Activated gamma-delta T cell treated with anti-CD3 and anti-CD28 coated beads, Interleukin-2, amount 50 U/mL, for 16 hours (primary cell): ENCODE data around the gene HRH2.

Experiments used
- DNase-seq: peaks from one replicate; pipeline ENCODE4 v3.0.0-alpha.2; 2020; ENCODE audit warnings: low read depth

HRH2 gene

GRCh38 chr5:175677571-175677970, 19.7 kb downstream of the HRH2 start:
- DNase-seq, result no peak

DNA sequence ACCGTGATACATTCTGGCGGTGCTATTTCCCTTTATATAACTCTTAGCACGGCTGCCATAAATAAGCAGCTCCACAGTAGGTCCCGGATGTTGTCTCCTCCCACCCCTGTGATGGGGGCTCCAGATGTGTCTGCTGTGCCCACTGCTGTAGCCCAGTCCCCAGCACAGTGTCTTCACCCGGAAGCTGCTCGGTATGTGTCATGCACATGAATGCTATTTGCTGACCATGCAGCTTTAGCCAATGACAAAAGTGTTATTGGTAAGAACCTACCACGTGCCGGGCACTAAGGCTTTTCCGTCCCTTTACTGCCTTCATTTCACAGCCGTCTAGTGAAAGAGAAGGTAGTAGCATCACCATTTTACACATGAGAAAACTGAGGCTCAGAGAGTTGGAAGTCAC, 20.2 kb downstream of the HRH2 start:
- DNase-seq, result no peak

- DNase-seq, result no peak
These were observed 21.5 kb downstream of the HRH2 start for GRCh38 chr5:175679411-175679810.

DNA sequence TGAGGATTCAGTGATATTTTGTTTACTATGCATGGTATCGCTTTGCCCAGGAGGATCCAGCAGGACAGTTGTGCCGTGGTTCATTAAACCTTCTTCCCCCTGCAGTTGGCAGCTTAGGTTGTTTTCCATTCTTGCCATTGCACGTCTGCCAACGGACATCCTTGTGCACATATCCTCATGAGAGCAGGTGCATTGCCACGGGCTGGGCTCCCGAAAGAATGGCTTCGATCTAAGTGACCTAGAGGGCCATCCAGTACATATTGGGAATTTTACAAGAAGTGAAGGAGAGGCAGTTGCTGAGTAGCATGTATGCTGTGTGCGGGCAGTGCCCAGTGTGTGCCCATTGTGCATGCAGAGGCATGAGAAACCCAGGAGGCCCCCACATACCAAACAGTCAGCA, 22.1 kb downstream of the HRH2 start:
- DNase-seq, result no peak

GRCh38 chr5:175680463-175680862, 22.6 kb downstream of the HRH2 start:
- no peak for DNase-seq

GRCh38 chr5:175681045-175681967, 23.4 kb downstream of the HRH2 start:
- DNase-seq, result no peak

- DNase-seq, result no peak
These were observed 24.1 kb downstream of the HRH2 start for GRCh38 chr5:175681968-175682340.

- DNase-seq, result no peak
These were observed 24.8 kb downstream of the HRH2 start for GRCh38 chr5:175682664-175683063.

DNA sequence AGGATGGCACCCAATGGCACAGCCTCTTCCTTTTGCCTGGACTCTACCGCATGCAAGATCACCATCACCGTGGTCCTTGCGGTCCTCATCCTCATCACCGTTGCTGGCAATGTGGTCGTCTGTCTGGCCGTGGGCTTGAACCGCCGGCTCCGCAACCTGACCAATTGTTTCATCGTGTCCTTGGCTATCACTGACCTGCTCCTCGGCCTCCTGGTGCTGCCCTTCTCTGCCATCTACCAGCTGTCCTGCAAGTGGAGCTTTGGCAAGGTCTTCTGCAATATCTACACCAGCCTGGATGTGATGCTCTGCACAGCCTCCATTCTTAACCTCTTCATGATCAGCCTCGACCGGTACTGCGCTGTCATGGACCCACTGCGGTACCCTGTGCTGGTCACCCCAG, 25.4 kb downstream of the HRH2 start:
- DNase-seq, result no peak

- no peak for DNase-seq
These were observed 26.1 kb downstream of the HRH2 start for GRCh38 chr5:175683921-175684320.

DNA sequence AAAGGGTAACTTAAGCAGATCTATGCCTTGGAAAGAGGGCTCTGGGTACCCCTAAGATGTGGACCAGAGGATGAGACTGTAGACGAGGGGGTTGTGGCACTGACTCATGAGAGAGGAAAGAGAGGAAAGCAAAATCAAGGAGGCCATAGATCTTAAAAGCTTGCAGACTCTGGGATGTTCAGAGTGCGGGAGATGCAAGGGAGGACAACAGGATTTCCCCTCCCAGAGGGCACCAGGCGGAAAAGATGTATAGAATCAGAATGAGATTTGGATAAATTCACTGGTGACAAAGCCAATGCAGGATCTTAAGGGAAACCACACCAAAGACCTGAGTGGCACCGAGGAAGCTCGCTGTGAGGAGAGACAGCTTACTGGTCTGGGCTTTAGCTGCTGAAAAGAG, 27.1 kb downstream of the HRH2 start:
- no peak for DNase-seq

DNA sequence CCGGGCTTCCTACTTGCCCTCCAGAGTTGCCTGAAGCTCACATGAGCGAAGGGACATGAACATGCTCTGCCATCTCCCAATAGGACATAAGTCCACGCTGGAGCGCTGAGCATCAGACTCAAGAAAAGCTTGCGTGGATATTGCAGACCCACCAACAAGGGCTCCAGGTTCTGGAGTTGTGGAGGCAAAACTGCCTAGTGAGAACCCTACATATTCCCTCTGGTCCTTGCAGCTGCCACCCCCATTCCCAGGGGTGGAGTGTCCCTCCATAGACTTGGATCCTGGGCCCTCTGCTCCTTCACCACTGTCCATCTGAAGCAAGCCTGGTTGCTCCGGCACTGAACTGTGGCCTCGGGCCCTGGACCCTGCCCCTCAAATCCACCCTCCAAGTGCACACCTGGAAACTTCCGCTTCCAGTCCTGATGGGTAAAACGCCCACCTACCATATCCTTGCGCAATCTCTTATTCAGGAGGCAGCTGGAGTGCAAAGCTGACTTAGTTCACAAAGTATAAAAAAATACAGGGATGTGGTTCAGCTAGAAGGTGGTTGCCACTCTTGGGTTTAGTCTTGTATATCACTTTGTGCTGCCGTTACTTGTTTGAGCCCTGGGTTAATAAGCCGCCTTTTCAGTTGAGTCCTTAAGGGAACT, 28.0 kb downstream of the HRH2 start:
- no peak for DNase-seq

- no peak for DNase-seq
These were observed 28.5 kb downstream of the HRH2 start for GRCh38 chr5:175686396-175686795.

- no peak for DNase-seq
These were observed 29.0 kb downstream of the HRH2 start for GRCh38 chr5:175686826-175687225.

DNA sequence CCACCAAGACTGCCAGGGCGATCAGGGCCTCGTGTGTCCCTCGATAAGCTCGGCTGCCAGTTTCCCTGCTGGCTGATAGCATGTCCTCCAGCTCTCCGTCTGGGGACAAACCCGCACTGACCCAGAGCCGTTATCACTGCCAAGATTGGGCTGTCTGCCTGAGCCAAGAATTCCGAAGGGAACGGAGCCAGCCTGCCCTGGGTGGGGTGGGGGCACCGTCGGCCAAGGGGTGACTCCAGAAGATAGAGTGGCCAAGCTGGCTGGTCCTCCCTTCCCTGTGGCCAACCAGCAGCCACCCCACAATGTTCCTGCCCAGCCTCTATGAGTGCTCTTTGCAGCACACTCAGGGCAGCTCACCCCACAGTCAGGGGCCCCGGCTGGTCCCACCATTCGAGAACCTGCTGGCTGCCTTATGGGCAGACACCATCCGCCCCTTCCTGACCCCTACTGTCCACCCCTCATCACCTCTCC, 29.4 kb downstream of the HRH2 start:
- no peak for DNase-seq

- no peak for DNase-seq
These were observed 30.7 kb downstream of the HRH2 start for GRCh38 chr5:175688352-175689146.

DNA sequence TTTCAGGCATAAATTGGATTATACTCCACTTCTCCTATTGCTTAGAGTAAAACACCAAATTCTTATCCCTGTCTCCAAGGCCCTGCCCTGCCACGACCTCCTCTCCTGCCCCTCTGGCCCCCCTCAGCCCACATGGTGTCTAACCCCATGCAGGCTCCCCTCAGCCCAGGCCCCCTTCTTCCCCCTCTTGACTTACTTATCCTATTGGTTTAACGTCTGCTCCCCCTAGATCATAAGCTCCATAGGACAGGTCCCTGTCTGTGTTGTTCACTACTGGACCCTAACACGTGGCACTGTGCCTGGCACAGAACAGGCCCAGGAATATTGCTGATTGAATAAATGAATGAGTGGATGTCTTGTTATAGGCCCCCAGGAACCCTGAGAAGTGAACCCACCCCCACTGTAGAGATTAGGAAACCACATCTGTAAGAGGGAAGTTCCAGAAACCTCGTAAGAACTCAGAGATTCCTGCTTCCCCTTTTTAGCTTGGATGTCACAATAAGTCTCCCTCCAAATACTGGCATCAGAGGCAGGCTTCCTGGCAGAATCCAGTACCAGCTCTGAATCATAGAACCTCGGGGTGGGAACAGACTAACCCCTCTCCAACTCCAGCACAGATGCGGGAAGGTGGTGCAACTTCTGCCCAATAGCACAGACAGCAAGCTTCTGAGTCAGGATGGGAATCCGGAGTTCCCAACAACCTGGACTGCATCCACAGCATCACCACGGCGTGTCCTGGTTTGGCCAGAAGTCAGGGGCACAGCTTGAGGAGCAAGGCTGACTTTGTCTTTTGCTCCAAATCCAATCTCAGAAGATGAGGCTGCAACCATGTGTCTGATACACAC, 31.5 kb downstream of the HRH2 start:
- DNase-seq, result no peak

DNA sequence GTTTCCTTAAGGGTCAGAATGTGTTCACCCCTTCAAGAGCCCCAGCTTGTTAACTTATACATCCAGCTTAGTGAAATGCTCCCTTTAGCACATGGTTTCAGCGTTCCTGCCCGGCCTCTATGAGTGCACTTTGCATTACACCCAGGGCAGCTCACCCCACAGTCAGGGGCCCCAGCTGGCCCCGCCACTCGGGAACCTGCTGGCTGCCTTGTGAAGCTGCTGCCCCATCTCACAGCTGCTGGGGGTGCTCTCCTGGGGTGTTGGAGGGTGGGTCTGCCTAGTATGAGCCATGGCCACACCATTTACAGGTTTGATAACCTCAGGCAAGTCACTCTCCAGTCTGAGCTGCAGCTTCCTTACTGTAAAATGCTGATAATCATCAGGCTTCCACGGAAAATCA, 32.2 kb downstream of the HRH2 start:
- DNase-seq, result no peak

DNA sequence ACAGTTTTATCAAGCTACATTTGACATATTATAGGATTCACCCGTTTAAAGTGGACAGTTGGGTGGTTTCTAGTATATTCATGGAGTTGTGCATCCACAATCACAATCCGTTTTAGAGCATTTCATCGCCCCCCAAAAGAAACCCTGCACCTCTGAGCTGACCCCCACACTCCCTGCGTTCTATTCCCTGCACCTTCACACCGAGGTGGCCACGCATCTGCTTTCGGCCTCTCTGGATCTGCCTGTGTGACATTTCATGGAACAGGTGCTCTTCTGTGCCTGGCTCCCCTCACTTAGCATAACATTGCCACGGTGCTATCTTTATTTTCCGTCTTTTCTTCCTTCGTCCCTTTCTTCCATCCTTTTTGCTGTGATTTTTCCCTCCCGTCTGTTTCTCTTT, 32.7 kb downstream of the HRH2 start:
- DNase-seq, result no peak

DNA sequence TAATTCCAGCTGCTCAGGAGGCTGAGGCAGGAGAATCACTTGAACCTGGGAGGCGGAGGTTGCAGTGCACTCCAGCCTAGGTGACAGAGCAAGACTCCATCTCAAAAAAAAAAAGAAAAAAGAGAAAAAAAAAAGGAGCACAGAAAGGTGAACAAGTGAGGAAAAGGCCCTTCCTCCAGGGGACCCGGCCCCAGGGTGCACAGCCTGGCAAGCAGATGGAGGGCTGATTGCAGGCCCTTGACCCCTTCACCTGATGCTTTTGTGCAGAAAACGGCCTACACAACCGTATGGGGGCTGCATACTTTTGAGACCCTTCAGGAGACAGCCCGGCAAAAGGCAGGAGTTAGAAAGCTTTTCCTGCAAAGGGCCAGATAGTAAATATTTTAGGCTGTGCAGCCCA, 33.9 kb downstream of the HRH2 start:
- DNase-seq, result no peak

DNA sequence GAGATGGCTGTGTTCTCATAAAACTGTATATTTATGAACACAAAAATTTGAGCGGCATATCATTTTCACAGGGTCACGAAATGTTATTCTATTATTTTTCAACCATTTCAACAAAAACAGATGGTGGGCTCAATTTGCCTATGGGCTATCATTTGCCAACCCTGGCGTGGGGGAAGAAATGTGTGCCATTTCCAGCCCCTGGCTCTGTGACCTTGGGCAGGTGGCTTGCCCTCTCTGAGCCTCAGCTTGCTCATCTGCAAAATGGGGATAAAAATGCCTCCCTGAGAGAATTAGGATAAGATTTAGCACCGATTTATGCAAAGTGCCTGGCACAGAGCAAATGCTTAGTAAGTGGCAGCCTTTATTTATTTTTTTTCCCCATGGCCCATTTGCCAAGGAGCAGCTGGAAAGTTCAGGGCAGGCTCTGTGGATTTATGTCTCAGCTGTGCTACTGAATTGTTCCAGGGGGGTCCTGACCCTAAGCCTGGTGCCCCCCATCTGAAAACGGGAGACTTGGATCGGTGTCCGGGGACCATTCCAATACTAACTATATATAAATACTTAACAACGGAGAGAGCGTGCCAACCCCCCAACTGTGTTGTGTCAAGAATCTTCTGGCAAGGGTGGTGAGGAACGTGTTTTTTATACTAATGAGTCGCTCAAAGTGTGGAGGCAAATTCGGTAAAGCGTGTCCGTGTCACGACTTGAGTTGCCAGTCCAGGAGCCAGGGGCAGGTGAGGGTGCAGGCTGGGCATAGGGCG, 34.5 kb downstream of the HRH2 start:
- DNase-seq, result no peak
